HEK293 (cell line): ENCODE measurements around the gene IBTK.

Experiments
- BCL11B ChIP-seq: fragments of 450-650 bp; formaldehyde crosslinking; IDR thresholded peaks from 2 replicates; pipeline ENCODE4 v1.5.1; 2016; ENCODE audit warnings: low read depth, missing biosample characterization, missing genetic modification characterization
- KLF1 ChIP-seq: fragments of 450-650 bp; formaldehyde crosslinking; IDR thresholded peaks from 2 replicates; pipeline ENCODE4 v1.5.1; 2016; ENCODE audit warnings: missing biosample characterization, missing genetic modification characterization
- OSR2 ChIP-seq: fragments of 450-650 bp; formaldehyde crosslinking; IDR thresholded peaks from 2 replicates; pipeline ENCODE4 v1.5.1; 2016; ENCODE audit warnings: missing biosample characterization, missing genetic modification characterization
- SCRT1 ChIP-seq: fragments of 450-650 bp; formaldehyde crosslinking; IDR thresholded peaks from 2 replicates; pipeline ENCODE4 v1.5.1; 2016; ENCODE audit warnings: missing biosample characterization, missing genetic modification characterization, borderline replicate concordance
- TRIM28 ChIP-seq: IDR thresholded peaks from 2 replicates; pipeline ENCODE4 v1.6.1; 2011; ENCODE audit warnings: low read length, control low read depth, borderline replicate concordance
- ZBTB20 ChIP-seq: fragments of 450-650 bp; formaldehyde crosslinking; IDR thresholded peaks from 2 replicates; pipeline ENCODE4 v1.5.1; 2016; ENCODE audit warnings: missing biosample characterization, missing genetic modification characterization
- ZBTB21 ChIP-seq: fragments of 450-650 bp; formaldehyde crosslinking; IDR thresholded peaks from 2 replicates; pipeline ENCODE4 v1.5.1; 2017; ENCODE audit warnings: missing biosample characterization, missing genetic modification characterization
- ZNF121 ChIP-seq: fragments of 450-650 bp; formaldehyde crosslinking; IDR thresholded peaks from 2 replicates; pipeline ENCODE4 v1.5.1; 2016; ENCODE audit warnings: missing biosample characterization, missing genetic modification characterization
- ZNF155 ChIP-seq: fragments of 450-650 bp; formaldehyde crosslinking; IDR thresholded peaks from 2 replicates; pipeline ENCODE4 v1.5.1; 2016; ENCODE audit warnings: missing biosample characterization, missing genetic modification characterization
- ZNF169 ChIP-seq: fragments of 450-650 bp; formaldehyde crosslinking; IDR thresholded peaks from 2 replicates; pipeline ENCODE4 v1.5.1; 2016; ENCODE audit warnings: missing biosample characterization, missing genetic modification characterization
- ZNF302 ChIP-seq: fragments of 450-650 bp; formaldehyde crosslinking; IDR thresholded peaks from 2 replicates; pipeline ENCODE4 v1.5.1; 2016; ENCODE audit warnings: missing biosample characterization, missing genetic modification characterization, low read depth
- ZNF311 ChIP-seq: fragments of 450-650 bp; formaldehyde crosslinking; IDR thresholded peaks from 2 replicates; pipeline ENCODE4 v1.5.1; 2017; ENCODE audit warnings: missing biosample characterization, missing genetic modification characterization, borderline replicate concordance
- ZNF423 ChIP-seq: fragments of 450-650 bp; formaldehyde crosslinking; IDR thresholded peaks from 2 replicates; pipeline ENCODE4 v1.5.1; 2016; ENCODE audit warnings: missing biosample characterization, missing genetic modification characterization
- ZNF48 ChIP-seq: fragments of 450-650 bp; formaldehyde crosslinking; IDR thresholded peaks from 2 replicates; pipeline ENCODE4 v1.5.1; 2016; ENCODE audit warnings: missing biosample characterization, missing genetic modification characterization
- ZNF626 ChIP-seq: fragments of 450-650 bp; sonication (Bioruptor Pico); formaldehyde crosslinking; IDR thresholded peaks from 2 replicates; pipeline ENCODE4 v1.5.1; 2018; ENCODE audit warnings: missing biosample characterization, missing genetic modification characterization, inconsistent platforms
- ZNF629 ChIP-seq: fragments of 450-650 bp; formaldehyde crosslinking; IDR thresholded peaks from 2 replicates; pipeline ENCODE4 v1.5.1; 2017; ENCODE audit warnings: missing biosample characterization, missing genetic modification characterization
- ZNF792 ChIP-seq: fragments of 450-650 bp; formaldehyde crosslinking; IDR thresholded peaks from 2 replicates; pipeline ENCODE4 v1.5.1; 2016; ENCODE audit warnings: missing biosample characterization, missing genetic modification characterization
- ZNF843 ChIP-seq: fragments of 450-650 bp; formaldehyde crosslinking; IDR thresholded peaks from 2 replicates; pipeline ENCODE4 v1.5.1; 2016; ENCODE audit warnings: missing biosample characterization, missing genetic modification characterization
- ZXDB ChIP-seq: fragments of 450-650 bp; formaldehyde crosslinking; IDR thresholded peaks from 2 replicates; pipeline ENCODE4 v1.5.1; 2016; ENCODE audit warnings: missing biosample characterization, missing genetic modification characterization
- TF ChIP-seq, protein P1 (sequence below): fragments of 450-650 bp; formaldehyde crosslinking; conservative IDR thresholded peaks from 2 replicates; pipeline ENCODE4 v1.5.1; 2016; ENCODE audit warnings: low read depth, missing biosample characterization, missing genetic modification characterization
- TF ChIP-seq, protein P2 (sequence below): fragments of 450-650 bp; formaldehyde crosslinking; IDR thresholded peaks from 2 replicates; pipeline ENCODE4 v1.5.1; 2017; ENCODE audit warnings: missing biosample characterization, missing genetic modification characterization
- TF ChIP-seq, protein P3 (sequence below): fragments of 450-650 bp; IDR thresholded peaks from 2 replicates; pipeline ENCODE4 v1.5.1; 2018; ENCODE audit warnings: missing biosample characterization, mild to moderate bottlenecking, missing genetic modification characterization
- TF ChIP-seq, protein P4 (sequence below): fragments of 450-650 bp; formaldehyde crosslinking; IDR thresholded peaks from 2 replicates; pipeline ENCODE4 v1.5.1; 2017; ENCODE audit warnings: missing biosample characterization, missing genetic modification characterization
- TF ChIP-seq, protein P5 (sequence below): sonication (generic); formaldehyde crosslinking; IDR thresholded peaks from 2 replicates; pipeline ENCODE4 v1.8.1; 2022; ENCODE audit warnings: mild to moderate bottlenecking, moderate library complexity, missing genetic modification reagents
- TF ChIP-seq, protein P6 (sequence below): fragments of 450-650 bp; formaldehyde crosslinking; IDR thresholded peaks from 2 replicates; pipeline ENCODE4 v1.5.1; 2016; ENCODE audit warnings: missing biosample characterization, missing genetic modification characterization
- TF ChIP-seq, protein P7 (sequence below): fragments of 450-650 bp; formaldehyde crosslinking; IDR thresholded peaks from 2 replicates; pipeline ENCODE4 v1.5.1; 2016; ENCODE audit warnings: missing biosample characterization, missing genetic modification characterization

The IBTK gene

DNA sequence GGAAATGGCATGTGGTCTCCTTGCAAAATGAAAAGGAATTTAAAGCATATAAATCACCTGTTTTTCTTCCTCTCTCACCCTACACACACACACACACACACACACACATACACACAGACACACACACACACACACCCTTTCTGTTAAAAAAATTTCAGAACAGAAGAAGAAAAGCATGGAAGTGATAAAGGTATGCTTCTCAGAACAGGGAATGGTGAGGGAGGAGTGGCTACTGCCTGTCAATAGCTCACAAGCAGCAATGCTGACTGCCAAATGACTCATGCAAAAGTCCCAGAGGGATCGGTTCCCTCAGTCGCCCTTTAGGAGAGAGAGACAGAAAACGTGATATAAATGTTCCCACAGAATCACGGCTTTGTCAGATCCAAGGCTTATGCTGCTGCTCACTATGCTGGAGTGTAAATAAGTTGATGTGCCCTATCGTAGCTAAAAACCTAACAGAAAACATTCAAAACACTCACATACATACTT lies 102.6 kb downstream of the IBTK start (continued):
- TF ChIP-seq, protein P1, sequence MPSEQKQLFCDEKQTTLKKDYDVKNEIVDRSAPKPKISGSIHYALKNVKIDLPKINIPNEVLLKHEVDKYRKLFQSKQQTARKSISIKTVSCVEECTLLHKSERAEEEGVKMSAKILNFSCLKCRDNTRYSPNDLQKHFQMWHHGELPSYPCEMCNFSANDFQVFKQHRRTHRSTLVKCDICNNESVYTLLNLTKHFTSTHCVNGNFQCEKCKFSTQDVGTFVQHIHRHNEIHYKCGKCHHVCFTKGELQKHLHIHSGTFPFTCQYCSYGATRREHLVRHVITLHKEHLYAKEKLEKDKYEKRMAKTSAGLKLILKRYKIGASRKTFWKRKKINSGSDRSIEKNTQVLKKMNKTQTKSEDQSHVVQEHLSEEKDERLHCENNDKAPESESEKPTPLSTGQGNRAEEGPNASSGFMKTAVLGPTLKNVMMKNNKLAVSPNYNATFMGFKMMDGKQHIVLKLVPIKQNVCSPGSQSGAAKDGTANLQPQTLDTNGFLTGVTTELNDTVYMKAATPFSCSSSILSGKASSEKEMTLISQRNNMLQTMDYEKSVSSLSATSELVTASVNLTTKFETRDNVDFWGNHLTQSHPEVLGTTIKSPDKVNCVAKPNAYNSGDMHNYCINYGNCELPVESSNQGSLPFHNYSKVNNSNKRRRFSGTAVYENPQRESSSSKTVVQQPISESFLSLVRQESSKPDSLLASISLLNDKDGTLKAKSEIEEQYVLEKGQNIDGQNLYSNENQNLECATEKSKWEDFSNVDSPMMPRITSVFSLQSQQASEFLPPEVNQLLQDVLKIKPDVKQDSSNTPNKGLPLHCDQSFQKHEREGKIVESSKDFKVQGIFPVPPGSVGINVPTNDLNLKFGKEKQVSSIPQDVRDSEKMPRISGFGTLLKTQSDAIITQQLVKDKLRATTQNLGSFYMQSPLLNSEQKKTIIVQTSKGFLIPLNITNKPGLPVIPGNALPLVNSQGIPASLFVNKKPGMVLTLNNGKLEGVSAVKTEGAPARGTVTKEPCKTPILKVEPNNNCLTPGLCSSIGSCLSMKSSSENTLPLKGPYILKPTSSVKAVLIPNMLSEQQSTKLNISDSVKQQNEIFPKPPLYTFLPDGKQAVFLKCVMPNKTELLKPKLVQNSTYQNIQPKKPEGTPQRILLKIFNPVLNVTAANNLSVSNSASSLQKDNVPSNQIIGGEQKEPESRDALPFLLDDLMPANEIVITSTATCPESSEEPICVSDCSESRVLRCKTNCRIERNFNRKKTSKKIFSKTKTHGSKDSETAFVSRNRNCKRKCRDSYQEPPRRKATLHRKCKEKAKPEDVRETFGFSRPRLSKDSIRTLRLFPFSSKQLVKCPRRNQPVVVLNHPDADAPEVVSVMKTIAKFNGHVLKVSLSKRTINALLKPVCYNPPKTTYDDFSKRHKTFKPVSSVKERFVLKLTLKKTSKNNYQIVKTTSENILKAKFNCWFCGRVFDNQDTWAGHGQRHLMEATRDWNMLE (tag by site-specific recombination), result no peak
- no peak for TF ChIP-seq BCL11B
- no peak for TF ChIP-seq ZNF121 (tag by site-specific recombination)
- TF ChIP-seq, protein P2, sequence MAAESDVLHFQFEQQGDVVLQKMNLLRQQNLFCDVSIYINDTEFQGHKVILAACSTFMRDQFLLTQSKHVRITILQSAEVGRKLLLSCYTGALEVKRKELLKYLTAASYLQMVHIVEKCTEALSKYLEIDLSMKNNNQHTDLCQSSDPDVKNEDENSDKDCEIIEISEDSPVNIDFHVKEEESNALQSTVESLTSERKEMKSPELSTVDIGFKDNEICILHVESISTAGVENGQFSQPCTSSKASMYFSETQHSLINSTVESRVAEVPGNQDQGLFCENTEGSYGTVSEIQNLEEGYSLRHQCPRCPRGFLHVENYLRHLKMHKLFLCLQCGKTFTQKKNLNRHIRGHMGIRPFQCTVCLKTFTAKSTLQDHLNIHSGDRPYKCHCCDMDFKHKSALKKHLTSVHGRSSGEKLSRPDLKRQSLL (tag by site-specific recombination), result no peak; the same call in 1 of the 2 replicates
- no peak for TF ChIP-seq ZBTB21 (tag by site-specific recombination)
- TF ChIP-seq, protein P3, sequence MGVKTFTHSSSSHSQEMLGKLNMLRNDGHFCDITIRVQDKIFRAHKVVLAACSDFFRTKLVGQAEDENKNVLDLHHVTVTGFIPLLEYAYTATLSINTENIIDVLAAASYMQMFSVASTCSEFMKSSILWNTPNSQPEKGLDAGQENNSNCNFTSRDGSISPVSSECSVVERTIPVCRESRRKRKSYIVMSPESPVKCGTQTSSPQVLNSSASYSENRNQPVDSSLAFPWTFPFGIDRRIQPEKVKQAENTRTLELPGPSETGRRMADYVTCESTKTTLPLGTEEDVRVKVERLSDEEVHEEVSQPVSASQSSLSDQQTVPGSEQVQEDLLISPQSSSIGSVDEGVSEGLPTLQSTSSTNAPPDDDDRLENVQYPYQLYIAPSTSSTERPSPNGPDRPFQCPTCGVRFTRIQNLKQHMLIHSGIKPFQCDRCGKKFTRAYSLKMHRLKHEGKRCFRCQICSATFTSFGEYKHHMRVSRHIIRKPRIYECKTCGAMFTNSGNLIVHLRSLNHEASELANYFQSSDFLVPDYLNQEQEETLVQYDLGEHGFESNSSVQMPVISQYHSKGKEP (tag by site-specific recombination), result 0 out of 2 replicates have a peak, but pooled peaks have one; percentile 9
- no peak for TF ChIP-seq ZNF48 (tag by site-specific recombination)
- no peak for TF ChIP-seq KLF1 (tag by site-specific recombination)
- no peak for TF ChIP-seq SCRT1 (tag by site-specific recombination)
- peak; percentile 3; the same call in 1 of the 2 replicates for TF ChIP-seq OSR2 (tag by site-specific recombination)
- no peak for TF ChIP-seq ZNF626 (tag by site-specific recombination)
- TF ChIP-seq, protein P4, sequence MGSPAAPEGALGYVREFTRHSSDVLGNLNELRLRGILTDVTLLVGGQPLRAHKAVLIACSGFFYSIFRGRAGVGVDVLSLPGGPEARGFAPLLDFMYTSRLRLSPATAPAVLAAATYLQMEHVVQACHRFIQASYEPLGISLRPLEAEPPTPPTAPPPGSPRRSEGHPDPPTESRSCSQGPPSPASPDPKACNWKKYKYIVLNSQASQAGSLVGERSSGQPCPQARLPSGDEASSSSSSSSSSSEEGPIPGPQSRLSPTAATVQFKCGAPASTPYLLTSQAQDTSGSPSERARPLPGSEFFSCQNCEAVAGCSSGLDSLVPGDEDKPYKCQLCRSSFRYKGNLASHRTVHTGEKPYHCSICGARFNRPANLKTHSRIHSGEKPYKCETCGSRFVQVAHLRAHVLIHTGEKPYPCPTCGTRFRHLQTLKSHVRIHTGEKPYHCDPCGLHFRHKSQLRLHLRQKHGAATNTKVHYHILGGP (tag by site-specific recombination), result no peak
- no peak for TF ChIP-seq ZBTB20 (tag by site-specific recombination)
- TF ChIP-seq ZNF629 (tag by site-specific recombination), result peak; percentile 71
- 0 out of 2 replicates have a peak, but pooled peaks have one; percentile 22 for TF ChIP-seq ZNF843
- no peak for TF ChIP-seq ZNF302 (tag by site-specific recombination)
- TF ChIP-seq, protein P5, sequence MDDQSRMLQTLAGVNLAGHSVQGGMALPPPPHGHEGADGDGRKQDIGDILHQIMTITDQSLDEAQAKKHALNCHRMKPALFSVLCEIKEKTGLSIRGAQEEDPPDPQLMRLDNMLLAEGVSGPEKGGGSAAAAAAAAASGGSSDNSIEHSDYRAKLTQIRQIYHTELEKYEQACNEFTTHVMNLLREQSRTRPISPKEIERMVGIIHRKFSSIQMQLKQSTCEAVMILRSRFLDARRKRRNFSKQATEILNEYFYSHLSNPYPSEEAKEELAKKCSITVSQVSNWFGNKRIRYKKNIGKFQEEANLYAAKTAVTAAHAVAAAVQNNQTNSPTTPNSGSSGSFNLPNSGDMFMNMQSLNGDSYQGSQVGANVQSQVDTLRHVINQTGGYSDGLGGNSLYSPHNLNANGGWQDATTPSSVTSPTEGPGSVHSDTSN (CRISPR knock-in tag), result no peak
- no peak for TF ChIP-seq ZNF169
- no peak for TF ChIP-seq ZNF155 (tag by site-specific recombination)
- TF ChIP-seq ZNF423 (tag by site-specific recombination), result no peak
- TF ChIP-seq, protein P6, sequence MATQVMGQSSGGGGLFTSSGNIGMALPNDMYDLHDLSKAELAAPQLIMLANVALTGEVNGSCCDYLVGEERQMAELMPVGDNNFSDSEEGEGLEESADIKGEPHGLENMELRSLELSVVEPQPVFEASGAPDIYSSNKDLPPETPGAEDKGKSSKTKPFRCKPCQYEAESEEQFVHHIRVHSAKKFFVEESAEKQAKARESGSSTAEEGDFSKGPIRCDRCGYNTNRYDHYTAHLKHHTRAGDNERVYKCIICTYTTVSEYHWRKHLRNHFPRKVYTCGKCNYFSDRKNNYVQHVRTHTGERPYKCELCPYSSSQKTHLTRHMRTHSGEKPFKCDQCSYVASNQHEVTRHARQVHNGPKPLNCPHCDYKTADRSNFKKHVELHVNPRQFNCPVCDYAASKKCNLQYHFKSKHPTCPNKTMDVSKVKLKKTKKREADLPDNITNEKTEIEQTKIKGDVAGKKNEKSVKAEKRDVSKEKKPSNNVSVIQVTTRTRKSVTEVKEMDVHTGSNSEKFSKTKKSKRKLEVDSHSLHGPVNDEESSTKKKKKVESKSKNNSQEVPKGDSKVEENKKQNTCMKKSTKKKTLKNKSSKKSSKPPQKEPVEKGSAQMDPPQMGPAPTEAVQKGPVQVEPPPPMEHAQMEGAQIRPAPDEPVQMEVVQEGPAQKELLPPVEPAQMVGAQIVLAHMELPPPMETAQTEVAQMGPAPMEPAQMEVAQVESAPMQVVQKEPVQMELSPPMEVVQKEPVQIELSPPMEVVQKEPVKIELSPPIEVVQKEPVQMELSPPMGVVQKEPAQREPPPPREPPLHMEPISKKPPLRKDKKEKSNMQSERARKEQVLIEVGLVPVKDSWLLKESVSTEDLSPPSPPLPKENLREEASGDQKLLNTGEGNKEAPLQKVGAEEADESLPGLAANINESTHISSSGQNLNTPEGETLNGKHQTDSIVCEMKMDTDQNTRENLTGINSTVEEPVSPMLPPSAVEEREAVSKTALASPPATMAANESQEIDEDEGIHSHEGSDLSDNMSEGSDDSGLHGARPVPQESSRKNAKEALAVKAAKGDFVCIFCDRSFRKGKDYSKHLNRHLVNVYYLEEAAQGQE (tag by site-specific recombination), result peak; percentile 25; the same call in 1 of the 2 replicates
- TF ChIP-seq, protein P7, sequence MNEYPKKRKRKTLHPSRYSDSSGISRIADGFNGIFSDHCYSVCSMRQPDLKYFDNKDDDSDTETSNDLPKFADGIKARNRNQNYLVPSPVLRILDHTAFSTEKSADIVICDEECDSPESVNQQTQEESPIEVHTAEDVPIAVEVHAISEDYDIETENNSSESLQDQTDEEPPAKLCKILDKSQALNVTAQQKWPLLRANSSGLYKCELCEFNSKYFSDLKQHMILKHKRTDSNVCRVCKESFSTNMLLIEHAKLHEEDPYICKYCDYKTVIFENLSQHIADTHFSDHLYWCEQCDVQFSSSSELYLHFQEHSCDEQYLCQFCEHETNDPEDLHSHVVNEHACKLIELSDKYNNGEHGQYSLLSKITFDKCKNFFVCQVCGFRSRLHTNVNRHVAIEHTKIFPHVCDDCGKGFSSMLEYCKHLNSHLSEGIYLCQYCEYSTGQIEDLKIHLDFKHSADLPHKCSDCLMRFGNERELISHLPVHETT (tag by site-specific recombination), result no peak
- TF ChIP-seq TRIM28, result no peak
- no peak for TF ChIP-seq ZNF311 (tag by site-specific recombination)
- no peak for TF ChIP-seq ZNF792 (tag by site-specific recombination)
- TF ChIP-seq ZXDB (tag by site-specific recombination), result no peak
